B cell (primary cell): ENCODE results near the gene CD59.

Source experiments
- EZH2 ChIP-seq: IDR thresholded peaks from 2 replicates; pipeline ENCODE4 v1.6.1; 2012; ENCODE audit warnings: borderline replicate concordance, low read depth, mild to moderate bottlenecking, moderate library complexity, low read length; ENCODE audit not compliant: insufficient read depth, poor library complexity, severe bottlenecking
- TF ChIP-seq, protein P1 (sequence below): fragments of 200-600 bp; IDR thresholded peaks from one replicate; pipeline ENCODE4 v1.8.0; 2022; ENCODE audit warnings: antibody characterized with exemption, mild to moderate bottlenecking

DNA sequence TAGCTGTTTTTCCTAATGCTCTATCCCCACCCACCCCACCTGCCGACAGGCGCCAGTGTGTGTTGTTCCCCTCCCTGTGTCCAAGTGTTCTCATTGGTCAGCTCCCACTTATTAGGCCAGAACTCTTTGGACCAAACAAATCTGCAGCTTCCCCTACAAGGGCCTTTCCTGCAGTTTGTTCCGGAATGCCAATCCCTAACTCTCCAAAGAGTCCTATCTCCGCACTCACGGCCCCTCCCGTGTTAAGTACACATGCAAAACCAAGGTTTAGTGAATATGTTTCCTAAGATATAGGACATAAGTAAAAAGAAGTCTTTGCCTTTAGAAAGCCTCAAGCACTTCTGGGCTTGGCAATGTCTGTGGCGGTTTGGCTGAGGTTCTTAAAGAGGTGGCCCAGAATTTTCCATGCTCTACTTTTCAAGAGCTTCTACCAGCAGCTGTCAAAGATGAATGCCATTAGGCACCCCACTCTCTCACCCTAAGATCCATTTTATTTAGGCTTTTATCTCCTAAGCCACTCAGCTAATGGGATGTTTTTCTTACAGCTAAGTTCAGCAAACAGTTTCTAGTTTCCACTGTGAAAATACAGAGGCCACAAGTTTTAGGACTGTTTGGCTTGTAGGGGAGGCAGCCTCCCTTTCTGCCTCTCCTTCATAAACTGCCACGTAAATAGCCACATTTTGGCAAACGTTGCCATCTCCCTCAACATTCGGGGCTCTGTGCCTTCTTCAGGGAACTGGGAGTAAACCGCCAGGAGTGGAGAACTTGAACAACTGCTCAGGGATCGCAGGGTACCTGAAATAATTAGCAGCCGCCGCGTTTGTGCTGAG lies 1.6 kb downstream of the CD59 start:
- TF ChIP-seq, protein P1, sequence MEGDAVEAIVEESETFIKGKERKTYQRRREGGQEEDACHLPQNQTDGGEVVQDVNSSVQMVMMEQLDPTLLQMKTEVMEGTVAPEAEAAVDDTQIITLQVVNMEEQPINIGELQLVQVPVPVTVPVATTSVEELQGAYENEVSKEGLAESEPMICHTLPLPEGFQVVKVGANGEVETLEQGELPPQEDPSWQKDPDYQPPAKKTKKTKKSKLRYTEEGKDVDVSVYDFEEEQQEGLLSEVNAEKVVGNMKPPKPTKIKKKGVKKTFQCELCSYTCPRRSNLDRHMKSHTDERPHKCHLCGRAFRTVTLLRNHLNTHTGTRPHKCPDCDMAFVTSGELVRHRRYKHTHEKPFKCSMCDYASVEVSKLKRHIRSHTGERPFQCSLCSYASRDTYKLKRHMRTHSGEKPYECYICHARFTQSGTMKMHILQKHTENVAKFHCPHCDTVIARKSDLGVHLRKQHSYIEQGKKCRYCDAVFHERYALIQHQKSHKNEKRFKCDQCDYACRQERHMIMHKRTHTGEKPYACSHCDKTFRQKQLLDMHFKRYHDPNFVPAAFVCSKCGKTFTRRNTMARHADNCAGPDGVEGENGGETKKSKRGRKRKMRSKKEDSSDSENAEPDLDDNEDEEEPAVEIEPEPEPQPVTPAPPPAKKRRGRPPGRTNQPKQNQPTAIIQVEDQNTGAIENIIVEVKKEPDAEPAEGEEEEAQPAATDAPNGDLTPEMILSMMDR, result no peak
- TF ChIP-seq EZH2, result no peak
